Activated naive CD4-positive, alpha-beta T cell treated with Interleukin-2 at 50 U/mL for 16 hours (primary cell): ENCODE results near the gene PSMB2.
"Not testable (repeated sequence)": the region's sequence is repeated elsewhere in the genome, so short reads cannot be mapped to it uniquely, and the experiment has no call there.

Experiments used
- DNase-seq: peaks from one replicate; pipeline ENCODE4 v3.0.0-alpha.2; 2020

Gene PSMB2

GRCh38 chr1:35641233-35641866, at the start of gene PSMB2:
TSS of gene PSMB2 (minus strand) at chr1:35641526. CDS start at chr1:35641432, 94 bp downstream.
- peak; percentile 96 for DNase-seq

GRCh38 chr1:35691080-35691479, 49.8 kb upstream of the PSMB2 start:
- no peak for DNase-seq

- DNase-seq = not testable (repeated sequence)
Observed at GRCh38 chr1:35690103-35690502, 48.8 kb upstream of the PSMB2 start.

GRCh38 chr1:35688161-35688560, 46.8 kb upstream of the PSMB2 start:
- no peak for DNase-seq

- no peak for DNase-seq
Observed at GRCh38 chr1:35683012-35683411, 41.7 kb upstream of the PSMB2 start.

GRCh38 chr1:35680271-35680670, 38.9 kb upstream of the PSMB2 start:
- no peak for DNase-seq

- no peak for DNase-seq
Observed at GRCh38 chr1:35675773-35676172, 34.4 kb upstream of the PSMB2 start.

GRCh38 chr1:35674111-35674510, 32.8 kb upstream of the PSMB2 start:
- DNase-seq = no peak

GRCh38 chr1:35672116-35672515, 30.8 kb upstream of the PSMB2 start:
- DNase-seq = no peak

- no peak for DNase-seq
Observed at GRCh38 chr1:35668506-35668905, 27.2 kb upstream of the PSMB2 start.

GRCh38 chr1:35666916-35667315, 25.6 kb upstream of the PSMB2 start:
- no peak for DNase-seq

- no peak for DNase-seq
Observed at GRCh38 chr1:35666216-35666615, 24.9 kb upstream of the PSMB2 start.

GRCh38 chr1:35663434-35663833, 22.1 kb upstream of the PSMB2 start:
- no peak for DNase-seq

GRCh38 chr1:35661474-35661795, 20.1 kb upstream of the PSMB2 start:
- DNase-seq = no peak

- no peak for DNase-seq
Observed at GRCh38 chr1:35660581-35661473, 19.5 kb upstream of the PSMB2 start.

GRCh38 chr1:35659589-35659988, 18.3 kb upstream of the PSMB2 start:
- no peak for DNase-seq

GRCh38 chr1:35657851-35658250, 16.5 kb upstream of the PSMB2 start:
- DNase-seq = no peak

- DNase-seq = no peak
Observed at GRCh38 chr1:35656863-35657232, 15.5 kb upstream of the PSMB2 start.

- no peak for DNase-seq
Observed at GRCh38 chr1:35656148-35656862, 15.0 kb upstream of the PSMB2 start.

GRCh38 chr1:35655196-35655595, 13.9 kb upstream of the PSMB2 start:
- no peak for DNase-seq

- no peak for DNase-seq
Observed at GRCh38 chr1:35650416-35650815, 9.1 kb upstream of the PSMB2 start.

GRCh38 chr1:35646043-35646442, 4.7 kb upstream of the PSMB2 start:
- DNase-seq = no peak

GRCh38 chr1:35644204-35644603, 2.9 kb upstream of the PSMB2 start:
- no peak for DNase-seq

GRCh38 chr1:35642471-35642955, 1.2 kb upstream of the PSMB2 start:
- DNase-seq = peak; percentile 18
